H7 (cell line): Measurements from ENCODE around the gene ABCB7. TPM values are rescaled to one million over a fixed set of nuclear protein-coding genes. Genes with fewer than 3 reads are reported as not detected.
"Not testable (repeated sequence)": the region's sequence is repeated elsewhere in the genome, so short reads cannot be mapped to it uniquely, and the experiment has no call there.

ENCODE experiments used
- DNase-seq: peaks from one replicate; pipeline ENCODE4 v3.0.0; 2012
- H3K27me3 ChIP-seq: 2 replicates; pipeline ENCODE4 v1.6.0; 2011; ENCODE audit warnings: mild to moderate bottlenecking, low read length; ENCODE audit not compliant: control insufficient read depth, insufficient read depth
- H3K36me3 ChIP-seq: replicated peaks from 2 replicates; pipeline ENCODE4 v1.5.1; 2011; ENCODE audit warnings: low read length; ENCODE audit not compliant: control insufficient read depth, insufficient read depth
- H3K4me3 ChIP-seq: 2 replicates; pipeline ENCODE4 v1.5.1; 2011; ENCODE audit warnings: low read depth, mild to moderate bottlenecking, control low read depth, low read length, moderate library complexity; ENCODE audit not compliant: insufficient read depth
- total RNA-seq: library from RNA; depleted of rRNA; stranded (reverse); fragments of >200 nt; shearing (Covaris generic); gene quantifications from 2 replicates; pipeline ENCODE4 v1.2.3, GENCODE V29; 2014; rRNA removed

ABCB7 gene
- total RNA-seq, 1 experiment from 2014 or later, result 30.6 TPM

DNA sequence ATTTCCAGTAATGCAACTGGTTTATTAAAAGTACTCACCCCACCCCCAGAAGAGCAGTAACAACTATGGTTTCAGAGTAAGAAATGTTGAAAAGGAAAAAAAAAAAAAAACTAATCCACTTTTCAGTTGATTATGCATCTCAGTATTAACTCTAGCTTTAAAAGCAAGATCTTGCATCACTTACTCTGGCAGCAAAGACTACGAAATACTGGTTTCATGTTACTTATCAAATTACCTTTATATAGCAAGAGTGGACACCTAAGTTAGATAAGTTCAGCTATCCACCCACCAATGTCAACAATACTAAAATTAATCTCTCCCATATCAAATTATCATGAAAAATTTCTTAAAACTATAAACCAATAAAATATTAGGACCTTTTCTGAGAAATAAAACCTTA is 105.0 kb downstream of the ABCB7 start:
- no peaks in the 10 kb centered on the region for H3K27me3 ChIP-seq
- no peaks in the 10 kb centered on the region for H3K36me3 ChIP-seq
- no peak overlapping the region for H3K4me3 ChIP-seq
- no peak for DNase-seq

DNA sequence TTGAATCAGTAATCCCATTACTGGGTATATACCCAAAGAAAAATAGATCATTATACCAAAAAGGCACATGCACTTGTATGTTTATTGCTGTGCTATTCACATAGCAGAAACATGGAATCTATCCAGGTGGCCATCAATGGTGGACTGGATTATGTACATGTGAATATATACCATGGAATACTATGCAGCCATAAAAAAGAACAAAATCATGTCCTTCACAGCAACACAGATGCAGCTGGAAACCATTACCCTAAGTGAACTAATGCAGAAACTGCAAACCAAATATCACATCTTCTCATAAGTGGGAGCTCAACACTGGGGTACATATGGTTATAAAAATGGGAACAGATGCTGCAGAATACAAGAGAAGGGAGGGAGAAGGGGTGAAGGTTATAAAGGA is 110.7 kb downstream of the ABCB7 start:
- DNase-seq, result no peak
- Histone ChIP-seq H3K36me3 (no peaks in the 10 kb centered on the region), H3K27me3 (no peaks in the 10 kb centered on the region), H3K4me3 (no peak overlapping the region)

DNA sequence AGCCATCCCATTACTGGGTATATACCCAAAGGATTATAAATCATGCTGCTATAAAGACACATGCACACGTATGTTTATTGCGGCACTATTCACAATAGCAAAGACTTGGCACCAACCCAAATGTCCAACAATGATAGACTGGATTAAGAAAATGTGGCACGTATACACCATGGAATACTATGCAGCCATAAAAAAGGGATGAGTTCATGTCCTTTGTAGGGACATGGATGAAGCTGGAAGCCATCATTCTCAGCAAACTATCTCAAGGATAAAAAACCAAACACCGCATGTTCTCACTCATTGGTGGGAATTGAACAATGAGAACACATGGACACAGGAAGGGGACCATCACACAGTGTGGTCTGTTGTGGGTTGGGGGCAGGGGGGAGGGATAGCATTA is 111.9 kb downstream of the ABCB7 start:
- not testable (repeated sequence) for DNase-seq, H3K27me3 ChIP-seq, H3K36me3 ChIP-seq, H3K4me3 ChIP-seq

DNA sequence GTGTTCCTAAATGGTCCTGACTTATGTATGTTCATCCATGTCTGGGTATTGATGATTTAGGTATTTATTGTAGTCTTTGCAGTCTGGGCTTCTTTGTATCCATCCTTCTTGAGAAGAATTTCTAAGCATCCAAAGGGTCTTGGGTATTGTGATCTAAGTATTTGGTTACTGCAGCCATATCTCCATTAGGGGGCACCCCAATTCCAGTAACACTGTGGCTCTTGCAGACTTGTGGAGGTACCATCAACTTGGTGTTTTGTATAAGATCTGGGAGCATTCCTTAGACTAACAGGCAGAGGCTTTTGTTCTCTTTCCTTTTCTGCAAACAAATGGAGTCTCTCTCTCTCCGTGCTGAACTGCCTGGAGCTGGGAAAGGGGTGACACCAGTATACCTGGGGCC is 117.2 kb downstream of the ABCB7 start:
- DNase-seq, result no peak
- no peak overlapping the region for H3K4me3 ChIP-seq
- H3K27me3 ChIP-seq, result no peaks in the 10 kb centered on the region
- H3K36me3 ChIP-seq, result no peaks in the 10 kb centered on the region

Other genes with a start within 250 kb of the ABCB7 start
- gene NEXMIF, start 230.8 kb downstream of the ABCB7 start, total RNA-seq, result 0.70 and 0.94 TPM in 2 replicates
- gene UPRT, start 117.8 kb upstream of the ABCB7 start, total RNA-seq, result 13.2 and 15.9 TPM in 2 replicates